Activated CD8-positive, alpha-beta memory T cell treated with anti-CD3 and anti-CD28 coated beads for 1 hour (primary cell): ENCODE data around the gene ZNF182.
"Not testable (repeated sequence)": the region's sequence is repeated elsewhere in the genome, so short reads cannot be mapped to it uniquely, and the experiment has no call there.

Source experiments
- DNase-seq, 2 donors: peaks; one replicate each; pipeline ENCODE4 v3.0.0-alpha.2; 2020; ENCODE audit warnings: low read depth in 1 of 2; ENCODE audit errors: extremely low read depth in 1 of 2

ZNF182 gene

DNA sequence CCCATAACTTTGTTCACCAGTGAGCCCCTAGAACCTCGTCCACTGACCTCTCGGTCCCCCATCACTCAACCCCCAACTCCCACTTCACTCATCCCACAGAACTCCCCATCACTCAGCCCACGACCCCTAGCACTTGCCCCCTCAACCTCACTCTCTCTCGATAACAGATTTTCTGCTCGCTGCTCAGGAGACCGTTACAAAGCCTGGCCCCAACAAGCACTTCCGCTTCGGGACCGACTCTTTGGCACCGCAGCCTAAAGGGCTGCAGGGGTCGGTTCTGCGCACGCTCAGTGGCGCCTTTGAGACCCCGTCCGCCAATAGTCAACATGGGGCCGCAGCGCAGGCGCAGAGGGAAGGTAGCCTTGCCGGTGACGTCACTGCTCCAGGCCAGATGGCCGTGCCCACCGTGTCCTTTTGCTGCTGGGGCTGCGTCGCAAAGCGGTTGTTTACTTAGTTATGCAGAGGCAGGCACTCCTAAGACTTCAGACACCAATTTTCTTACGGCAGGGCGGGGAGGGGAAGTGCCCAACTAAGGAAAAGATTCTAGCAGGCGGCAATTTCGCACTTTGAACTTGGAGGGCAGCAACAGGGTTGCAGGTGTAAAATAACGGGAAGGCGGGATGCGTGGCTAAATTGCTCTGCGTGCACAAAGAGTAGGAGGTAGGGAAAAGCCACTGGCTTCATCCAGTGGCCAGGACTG is at the start of gene ZNF182:
TSS of gene ZNF182 (minus strand) at position 232 of the 700 bp plus-strand sequence. CDS start 1,380 bp downstream, outside the sequence.
- peak; percentile 83 to 87 for DNase-seq

- no peak for DNase-seq
Observed at GRCh38 chrX:48046846-48047245, 43.1 kb upstream of the ZNF182 start.

- DNase-seq = no peak
Observed at GRCh38 chrX:48045410-48046311, 41.9 kb upstream of the ZNF182 start.

GRCh38 chrX:48043056-48043455 is 39.3 kb upstream of the ZNF182 start:
- no peak for DNase-seq

- no peak for DNase-seq
Observed at GRCh38 chrX:48035891-48036290, 32.1 kb upstream of the ZNF182 start.

DNA sequence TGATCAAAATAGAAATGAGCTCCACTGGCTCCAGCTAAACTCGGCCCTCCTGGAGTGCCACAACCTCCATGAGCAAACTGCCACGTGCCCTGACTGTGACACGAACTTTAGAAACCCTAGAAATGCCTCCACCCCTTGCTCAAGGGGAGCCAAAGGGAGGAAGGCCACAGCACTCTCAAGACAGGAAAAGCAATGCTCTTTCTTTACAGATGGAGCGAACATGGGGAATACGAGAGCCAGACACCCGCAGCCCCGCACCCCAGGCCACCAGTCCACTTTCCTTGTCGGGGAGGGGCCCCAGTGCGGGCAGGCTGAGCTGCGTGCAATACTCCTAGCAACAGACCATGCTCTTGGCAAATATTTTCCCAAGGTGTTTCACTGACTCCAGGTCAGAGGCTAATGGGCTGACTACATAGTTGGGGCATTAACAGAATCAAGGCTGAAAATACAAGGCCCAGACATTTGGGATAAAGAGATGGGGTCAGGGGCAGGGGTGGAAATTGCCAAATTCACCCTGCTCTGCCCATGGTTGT is 26.9 kb upstream of the ZNF182 start:
- not testable (repeated sequence) for DNase-seq

DNA sequence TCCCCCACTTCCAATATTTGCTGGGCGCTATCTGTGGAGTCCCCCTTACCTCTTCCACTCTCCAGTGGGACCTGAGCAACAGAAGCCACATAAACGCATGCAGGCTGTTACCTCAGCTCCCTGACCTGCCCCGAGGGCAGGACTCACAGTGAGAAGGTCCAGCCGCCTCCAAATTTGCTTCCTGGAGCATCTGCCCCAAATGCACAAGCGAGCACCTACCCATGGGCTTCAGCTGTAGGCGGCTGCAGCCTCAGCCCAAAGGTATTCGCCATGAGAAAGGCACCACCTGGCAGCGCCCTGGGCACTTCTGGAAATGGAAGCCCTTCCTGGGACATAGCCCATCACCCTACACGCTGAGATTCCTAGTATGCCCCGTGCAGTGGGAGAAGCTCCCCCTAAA is 26.4 kb upstream of the ZNF182 start:
- no peak for DNase-seq

- no peak for DNase-seq
Observed at GRCh38 chrX:48028091-48028490, 24.3 kb upstream of the ZNF182 start.

- DNase-seq = not testable (repeated sequence)
Observed at GRCh38 chrX:48027545-48027944, 23.8 kb upstream of the ZNF182 start.

- no peak for DNase-seq
Observed at GRCh38 chrX:48025561-48025960, 21.8 kb upstream of the ZNF182 start.

DNA sequence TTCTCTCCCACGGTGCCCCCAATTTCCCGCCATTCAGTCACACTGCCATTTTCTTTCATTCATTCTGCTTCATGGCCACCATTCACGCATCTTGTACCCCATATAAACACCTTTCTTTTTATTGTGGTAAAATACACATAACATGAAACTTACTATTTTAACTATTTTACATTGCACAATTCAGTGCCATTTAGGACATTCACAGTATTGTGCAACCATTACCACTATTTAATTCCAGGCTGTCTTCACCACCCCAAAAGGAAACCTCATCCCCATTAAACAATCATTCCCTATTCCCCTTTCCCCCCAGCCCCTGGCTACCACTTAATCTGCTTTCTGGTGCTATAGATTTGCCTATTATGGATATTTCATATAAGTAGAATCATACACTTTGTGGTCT is 18.9 kb upstream of the ZNF182 start:
- DNase-seq = no peak

DNA sequence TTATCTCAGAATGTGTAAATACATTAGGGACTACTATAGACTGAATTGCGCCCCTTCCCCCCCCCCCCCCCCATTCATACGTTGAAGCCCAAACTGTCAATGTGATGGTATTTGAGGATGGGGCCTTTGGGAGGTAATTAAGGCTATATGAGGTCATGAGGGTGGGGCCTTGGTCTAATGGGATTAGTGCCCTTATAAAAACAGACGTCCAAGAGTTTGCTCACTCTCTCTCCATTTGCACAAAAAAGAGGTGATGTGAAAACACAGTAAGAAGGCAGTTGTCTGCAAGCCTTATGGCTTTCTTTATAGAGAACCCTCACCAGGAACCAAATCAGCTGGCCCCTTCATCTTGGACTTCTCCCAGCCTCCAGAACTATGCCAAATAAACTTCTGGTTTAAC is 18.3 kb upstream of the ZNF182 start:
- DNase-seq = no peak

DNA sequence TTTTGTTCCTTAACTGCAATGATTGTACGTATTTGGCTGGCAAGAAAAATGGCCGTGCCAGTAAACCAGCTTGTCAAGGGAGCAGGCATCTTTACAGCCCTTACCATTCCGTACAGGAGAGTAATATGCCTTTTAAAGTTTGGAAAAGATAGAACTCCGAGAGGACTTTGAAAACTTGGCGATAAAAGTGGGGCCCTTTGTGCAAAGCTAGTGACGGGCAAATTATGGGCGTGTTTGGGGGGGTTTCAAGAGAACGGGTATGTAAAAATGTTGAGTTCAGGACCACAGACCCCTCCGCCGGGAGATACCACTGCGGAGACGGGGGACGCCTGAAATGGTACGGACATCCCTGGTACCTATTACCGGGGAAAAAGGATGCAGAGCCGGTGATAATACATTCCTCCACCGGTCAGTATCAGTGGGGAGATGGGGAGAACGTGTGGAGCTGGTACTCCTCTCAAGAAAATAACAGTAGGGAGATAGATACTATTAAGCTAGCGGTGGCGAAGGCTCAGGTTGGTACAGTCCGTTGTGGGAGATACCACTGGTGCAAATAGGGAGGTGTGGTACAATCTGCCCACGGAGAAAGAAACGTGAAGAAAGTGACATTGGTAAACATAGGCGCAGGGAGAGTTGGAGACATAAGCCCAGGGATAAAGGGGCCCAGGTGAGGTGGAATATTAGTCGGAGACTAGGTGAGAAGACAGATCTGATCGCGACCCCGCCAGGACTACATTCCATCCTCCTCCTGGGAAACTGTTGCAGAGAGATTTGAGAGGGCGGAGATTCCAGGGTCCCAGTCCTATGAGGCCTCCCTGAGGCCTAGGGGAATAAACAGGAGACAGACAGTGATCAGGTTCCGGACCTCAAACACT is 17.5 kb upstream of the ZNF182 start:
- peak; percentile 51 to 55 for DNase-seq

- not testable (repeated sequence) for DNase-seq
Observed at GRCh38 chrX:48020472-48020871, 16.7 kb upstream of the ZNF182 start.

GRCh38 chrX:48019892-48020291 is 16.1 kb upstream of the ZNF182 start:
- DNase-seq = not testable (repeated sequence)

GRCh38 chrX:48016583-48017310 is 13.0 kb upstream of the ZNF182 start:
- not testable (repeated sequence) for DNase-seq

DNA sequence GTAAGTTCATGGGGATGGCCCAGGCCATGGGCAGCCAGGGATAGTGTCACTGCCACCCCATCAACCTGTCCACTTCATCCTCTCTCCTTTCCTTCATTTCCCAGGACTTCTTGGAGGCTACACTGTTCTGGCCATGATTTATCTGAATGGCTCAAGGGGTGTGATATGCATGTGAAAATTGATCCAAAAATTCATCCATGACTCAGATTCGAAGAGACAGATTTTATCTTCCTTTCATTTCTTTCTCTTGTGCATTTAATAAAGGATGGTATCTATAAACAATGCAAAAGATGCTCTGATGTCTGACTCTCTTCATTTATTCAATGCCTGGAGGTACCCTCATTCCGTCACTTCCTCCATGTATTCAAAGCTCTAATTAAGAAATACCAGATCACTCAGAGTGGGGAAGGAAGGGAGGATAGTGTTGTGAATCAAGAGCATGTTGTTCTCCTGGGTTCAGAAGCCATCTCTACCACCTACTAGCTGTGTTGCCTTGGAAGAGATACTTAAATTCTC is 5.7 kb upstream of the ZNF182 start:
- DNase-seq = not testable (repeated sequence)

DNA sequence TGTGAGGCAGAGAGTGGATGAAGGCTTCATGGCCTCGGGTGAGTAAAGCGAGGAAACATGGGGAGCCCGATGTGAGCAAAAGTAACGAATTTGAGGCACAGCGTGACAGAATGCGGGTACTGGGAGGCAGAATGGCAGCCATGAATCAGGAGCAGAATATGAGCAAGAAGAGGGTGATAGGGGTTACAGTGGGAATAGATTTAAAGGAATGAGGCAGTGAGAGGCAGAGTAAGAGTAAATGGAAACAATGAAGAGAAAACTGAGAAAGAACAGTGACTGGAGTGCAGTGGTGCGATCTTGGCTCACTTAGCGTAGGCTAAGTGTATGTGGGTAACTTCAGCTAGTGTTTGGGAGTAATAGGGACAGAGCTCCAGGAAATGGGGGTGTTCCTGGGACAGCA is 2.9 kb upstream of the ZNF182 start, which contains the start of gene SPACA5:
TSS of gene SPACA5 (plus strand) at position 301 of the 400 bp plus-strand sequence. CDS start 815 bp downstream, outside the sequence.
- not testable (repeated sequence) for DNase-seq

GRCh38 chrX:48003367-48003757 is 427 bp downstream of the ZNF182 start:
- DNase-seq = no peak

DNA sequence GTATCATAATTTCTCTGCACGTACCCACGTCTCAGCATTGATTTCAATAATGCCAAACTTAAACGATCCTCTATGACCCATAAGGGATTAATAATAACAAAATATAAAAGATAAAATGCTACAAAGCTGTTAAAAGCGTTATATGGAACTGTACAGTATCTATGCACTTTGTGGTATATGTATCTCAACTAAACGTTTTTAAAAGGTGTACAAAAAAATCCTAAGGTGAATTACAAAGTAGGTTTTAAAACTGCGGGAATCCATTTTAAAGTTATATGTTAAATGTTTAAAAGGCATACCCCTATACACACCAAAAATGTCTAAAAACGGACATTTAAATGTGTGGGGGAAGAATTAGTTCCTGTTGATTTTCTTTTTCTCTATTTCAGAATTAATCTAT is 860 bp downstream of the ZNF182 start:
- DNase-seq = no peak
